CD14-positive monocyte (primary cell): ENCODE data around the gene CYB5A. TPM values are rescaled to one million over a fixed set of nuclear protein-coding genes. Genes with fewer than 3 reads are reported as not detected.

ENCODE experiments used
- DNase-seq, 3 donors: peaks; one replicate each; pipeline ENCODE4 v3.0.0-alpha.2; 2011 to 2022
- H2AFZ ChIP-seq: 2 replicates; pipeline ENCODE4 v1.6.0; 2012; ENCODE audit warnings: mild to moderate bottlenecking, low read depth, low read length, inconsistent platforms; ENCODE audit not compliant: insufficient read depth, poor library complexity, severe bottlenecking
- H3K27ac ChIP-seq, 2 donors: 1 replicate in 1 of 2; 2 replicates in 1 of 2; pipeline ENCODE4 v1.5.1; 2012 to 2013; ENCODE audit warnings: low read length in 2 of 2, control low read depth in 1 of 2, inconsistent platforms in 1 of 2, low read depth in 1 of 2, mild to moderate bottlenecking in 1 of 2
- H3K27me3 ChIP-seq, 2 donors: one replicate each; pipeline versions ENCODE4 v1.6.0 to v1.6.1; 2011 to 2013; ENCODE audit warnings: low read length in 2 of 2; ENCODE audit not compliant: control insufficient read depth in 2 of 2, insufficient read depth in 2 of 2
- H3K36me3 ChIP-seq, 2 donors: replicated peaks in 1 of 2; 1 replicate in 1 of 2; 2 replicates in 1 of 2; pipeline versions ENCODE4 v1.5.1 to v1.6.1; 2012 to 2013; ENCODE audit warnings: low read length in 2 of 2, control low read depth in 1 of 2, inconsistent platforms in 1 of 2, mild to moderate bottlenecking in 1 of 2; ENCODE audit not compliant: insufficient read depth in 2 of 2, control insufficient read depth in 1 of 2
- H3K4me1 ChIP-seq, 2 donors: 1 replicate in 1 of 2; 2 replicates in 1 of 2; pipeline versions ENCODE4 v1.5.1 to v1.6.1; 2012 to 2013; ENCODE audit warnings: low read length in 2 of 2, control low read depth in 1 of 2, inconsistent platforms in 1 of 2, mild to moderate bottlenecking in 1 of 2, moderate library complexity in 1 of 2; ENCODE audit not compliant: insufficient read depth in 2 of 2, control insufficient read depth in 1 of 2
- H3K4me2 ChIP-seq: replicated peaks from 2 replicates; pipeline ENCODE3; 2012; ENCODE audit warnings: low read length, moderate library complexity, mild to moderate bottlenecking; ENCODE audit not compliant: poor library complexity, severe bottlenecking; ENCODE audit errors: extremely low read depth
- H3K4me3 ChIP-seq, 3 experiments: fragments of 200-600 bp in 1 of 3; sonication (generic) in 1 of 3; replicated peaks in 1 of 3; 1 replicate in 2 of 3; 2 replicates in 1 of 3; pipeline ENCODE4 v1.5.1; 2011 to 2013; ENCODE audit warnings: low read length in 3 of 3, mild to moderate bottlenecking in 3 of 3, control low read depth in 2 of 3, low read depth in 2 of 3, inconsistent platforms in 1 of 3, moderate library complexity in 1 of 3
- H3K79me2 ChIP-seq: 2 replicates; pipeline ENCODE4 v1.6.0; 2012; ENCODE audit warnings: mild to moderate bottlenecking, control low read depth, inconsistent platforms, low read length, moderate library complexity; ENCODE audit not compliant: insufficient read depth
- H3K9ac ChIP-seq: 2 replicates; pipeline ENCODE4 v1.6.0; 2017; ENCODE audit warnings: low read length, mild to moderate bottlenecking; ENCODE audit not compliant: insufficient read depth, poor library complexity, severe bottlenecking
- H3K9me3 ChIP-seq, 2 donors: replicated peaks in 1 of 2; 1 replicate in 1 of 2; 2 replicates in 1 of 2; pipeline versions ENCODE4 v1.5.1 to v1.6.1; 2012 to 2013; ENCODE audit warnings: low read length in 2 of 2, control low read depth in 1 of 2; ENCODE audit not compliant: control insufficient read depth in 1 of 2, insufficient read depth in 1 of 2
- H4K20me1 ChIP-seq: 2 replicates; pipeline ENCODE4 v1.6.0; 2012; ENCODE audit warnings: mild to moderate bottlenecking, low read length, control low read depth, moderate library complexity; ENCODE audit not compliant: insufficient read depth
- H3K27ac Mint-ChIP-seq, 7 donors: one replicate each; pipeline ENCODE4 v1.8.0; 2020; ENCODE audit warnings: mild to moderate bottlenecking in 7 of 7, mixed read lengths in 7 of 7, moderate library complexity in 6 of 7, inconsistent platforms in 2 of 7
- H3K27me3 Mint-ChIP-seq, 3 donors: one replicate each; pipeline ENCODE4 v1.8.0; 2021 to 2022; ENCODE audit warnings: low read depth in 3 of 3, mild to moderate bottlenecking in 3 of 3, mixed read lengths in 3 of 3, moderate library complexity in 3 of 3, inconsistent platforms in 1 of 3
- H3K36me3 Mint-ChIP-seq, 2 donors: one replicate each; pipeline ENCODE4 v1.8.0; 2020; ENCODE audit warnings: mixed read lengths in 2 of 2, inconsistent platforms in 1 of 2, mild to moderate bottlenecking in 1 of 2
- H3K4me1 Mint-ChIP-seq: one replicate; pipeline ENCODE4 v1.8.0; 2020; ENCODE audit warnings: mild to moderate bottlenecking, mixed read lengths
- H3K4me3 Mint-ChIP-seq, 2 donors: one replicate each; pipeline ENCODE4 v1.8.0; 2020; ENCODE audit warnings: mild to moderate bottlenecking in 2 of 2, mixed read lengths in 2 of 2, moderate library complexity in 1 of 2
- H3K9me3 Mint-ChIP-seq, 7 donors: one replicate each; pipeline ENCODE4 v1.8.0; 2020 to 2022; ENCODE audit warnings: mixed read lengths in 7 of 7, mild to moderate bottlenecking in 6 of 7, moderate library complexity in 6 of 7, inconsistent platforms in 2 of 7
- WGBS: methylation state at CpG from one replicate; pipeline ENCODE4 v1.1.5; 2013; ENCODE audit warnings: missing lambda C conversion rate; ENCODE audit not compliant: insufficient coverage; 5-methylcytosine and 5-hydroxymethylcytosine counted together
- intact Hi-C, 2 donors: fragments of 100-400 bp; cut with micrococcal nuclease; formaldehyde crosslinking; loops; one replicate each; pipeline versions ENCODE4 v1.15.0 to v1.15.1; 2023
- polyA plus RNA-seq, 3 donors: library from polyadenylated mRNA; depleted of rRNA in 1 of 3; unstranded in 2 of 3; stranded (reverse) in 1 of 3; fragments of 300-500 nt in 2 of 3; fragments of >200 nt in 1 of 3; fragmentation: Illumina TruSeq in 2 of 3; gene quantifications; 1 replicate in 2 of 3; 2 replicates in 1 of 3; pipeline ENCODE4 v1.2.3, GENCODE V29; 2012 to 2021
- TF ChIP-seq, protein P1 (sequence below): fragments of 200-600 bp; IDR thresholded peaks from one replicate; pipeline ENCODE4 v1.8.0; 2022; ENCODE audit warnings: antibody characterized with exemption, mild to moderate bottlenecking

CYB5A gene
- polyA plus RNA-seq, 3 donors: 19.0 to 27.6 (median 22.4) TPM

DNA sequence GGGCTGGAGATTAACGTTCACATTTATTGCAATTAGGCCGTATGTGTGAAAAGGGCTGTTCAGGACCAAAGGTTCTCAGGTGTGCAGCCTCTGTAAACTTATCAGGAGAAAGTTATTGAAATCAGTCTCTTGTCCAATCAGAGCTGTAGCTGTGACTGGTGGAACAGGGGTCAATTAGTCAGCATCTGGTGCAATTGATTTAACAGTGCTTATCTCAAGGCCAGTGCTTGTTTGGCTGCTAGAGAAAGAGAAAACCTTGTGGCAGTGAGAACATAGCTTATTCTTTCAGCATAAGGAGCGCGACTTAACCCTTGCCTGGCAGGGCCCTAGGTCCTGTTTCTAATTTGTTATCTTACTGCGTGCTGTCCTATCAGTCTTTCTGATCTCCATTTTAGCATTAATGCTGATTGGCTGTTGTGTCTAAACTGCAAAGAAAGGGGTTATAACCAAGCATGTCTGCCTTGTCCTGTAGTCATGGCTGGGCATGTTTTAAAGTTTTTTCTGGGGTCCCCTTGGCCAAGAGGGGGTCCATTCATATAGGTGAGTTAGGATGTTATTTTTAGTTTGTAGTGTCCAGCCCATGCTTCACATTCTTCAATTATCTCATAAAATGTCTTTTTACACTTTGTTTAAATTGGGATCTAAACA is 66.4 kb downstream of the CYB5A start:
- no peaks in the 10 kb centered on the region for H3K36me3 ChIP-seq
- intact Hi-C loops: no loop called here
- Mint-ChIP-seq H3K27me3 (peaks cover 0 to 2% (median 0%) of the 10 kb centered on the region in 3 donors), H3K4me3 (no peak overlapping the region), H3K36me3 (no peaks in the 10 kb centered on the region), H3K27ac (no peak overlapping the region), H3K9me3 (peaks cover 0 to 9% (median 4%) of the 10 kb centered on the region in 7 donors), H3K4me1 (no peaks in the 10 kb centered on the region)
- no peaks in the 10 kb centered on the region for H3K4me1 ChIP-seq
- no peak overlapping the region for H3K27ac ChIP-seq
- H4K20me1 ChIP-seq: no peaks in the 10 kb centered on the region
- no peak overlapping the region for H3K9ac ChIP-seq
- WGBS: 88% methylated on average over 4 of the region's 5 CpGs
- TF ChIP-seq, protein P1, sequence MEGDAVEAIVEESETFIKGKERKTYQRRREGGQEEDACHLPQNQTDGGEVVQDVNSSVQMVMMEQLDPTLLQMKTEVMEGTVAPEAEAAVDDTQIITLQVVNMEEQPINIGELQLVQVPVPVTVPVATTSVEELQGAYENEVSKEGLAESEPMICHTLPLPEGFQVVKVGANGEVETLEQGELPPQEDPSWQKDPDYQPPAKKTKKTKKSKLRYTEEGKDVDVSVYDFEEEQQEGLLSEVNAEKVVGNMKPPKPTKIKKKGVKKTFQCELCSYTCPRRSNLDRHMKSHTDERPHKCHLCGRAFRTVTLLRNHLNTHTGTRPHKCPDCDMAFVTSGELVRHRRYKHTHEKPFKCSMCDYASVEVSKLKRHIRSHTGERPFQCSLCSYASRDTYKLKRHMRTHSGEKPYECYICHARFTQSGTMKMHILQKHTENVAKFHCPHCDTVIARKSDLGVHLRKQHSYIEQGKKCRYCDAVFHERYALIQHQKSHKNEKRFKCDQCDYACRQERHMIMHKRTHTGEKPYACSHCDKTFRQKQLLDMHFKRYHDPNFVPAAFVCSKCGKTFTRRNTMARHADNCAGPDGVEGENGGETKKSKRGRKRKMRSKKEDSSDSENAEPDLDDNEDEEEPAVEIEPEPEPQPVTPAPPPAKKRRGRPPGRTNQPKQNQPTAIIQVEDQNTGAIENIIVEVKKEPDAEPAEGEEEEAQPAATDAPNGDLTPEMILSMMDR: no peak
- no peak overlapping the region for H3K4me3 ChIP-seq
- H3K79me2 ChIP-seq: no peaks in the 10 kb centered on the region
- no peak for DNase-seq
- H3K4me2 ChIP-seq: no peak overlapping the region
- H2AFZ ChIP-seq: no peak overlapping the region
- H3K9me3 ChIP-seq: no peaks in the 10 kb centered on the region
- H3K27me3 ChIP-seq: no peaks in the 10 kb centered on the region

DNA sequence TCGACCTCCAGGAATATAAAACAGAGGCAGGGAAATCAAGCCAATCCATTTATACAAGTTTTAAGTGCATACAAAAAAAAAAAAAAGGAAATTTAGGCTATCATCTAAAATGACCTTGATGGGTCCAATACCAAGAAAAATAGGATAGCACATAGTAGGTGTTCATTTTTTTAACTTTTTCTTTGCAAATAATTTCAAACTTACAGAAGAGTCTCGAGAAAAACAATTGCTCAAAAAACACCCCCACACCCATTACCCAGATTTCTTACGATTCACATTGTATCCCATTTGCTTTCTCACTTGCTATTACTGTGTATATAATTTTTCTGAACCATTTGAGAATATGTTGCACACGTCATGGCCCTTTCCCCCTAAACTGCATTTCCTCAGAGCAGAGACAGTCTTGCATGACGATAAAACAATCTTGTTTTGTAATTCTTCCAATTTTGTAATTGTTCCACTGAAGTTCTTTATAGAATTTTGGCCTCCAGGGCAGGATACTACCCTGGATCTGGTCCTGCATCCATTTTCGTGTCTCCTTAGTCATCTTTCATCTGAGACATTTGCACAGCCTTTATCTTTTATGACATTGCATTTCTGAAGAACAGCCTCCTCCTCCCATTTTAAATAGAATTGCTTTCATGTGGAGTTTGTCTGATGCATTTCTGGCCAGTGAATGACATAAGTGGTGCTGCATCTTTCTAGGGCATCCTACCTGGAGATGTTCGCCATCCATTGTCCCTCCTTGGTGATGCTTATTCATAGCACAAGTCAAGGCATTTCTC is 68.9 kb downstream of the CYB5A start:
- H3K4me3 ChIP-seq: no peak overlapping the region
- TF ChIP-seq, protein P1: no peak
- Mint-ChIP-seq H3K36me3 (no peaks in the 10 kb centered on the region), H3K27ac (no peak overlapping the region), H3K9me3 (peaks cover 0 to 10% (median 6%) of the 10 kb centered on the region in 7 donors), H3K4me1 (no peaks in the 10 kb centered on the region), H3K4me3 (no peak overlapping the region), H3K27me3 (peaks cover 0 to 3% (median 0%) of the 10 kb centered on the region in 3 donors)
- no peak overlapping the region for H3K9ac ChIP-seq
- no peaks in the 10 kb centered on the region for H3K4me1 ChIP-seq
- H4K20me1 ChIP-seq: no peaks in the 10 kb centered on the region
- DNase-seq: no peak
- WGBS: 92% methylated on average over 2 of the region's 7 CpGs
- H3K27ac ChIP-seq: no peak overlapping the region
- H2AFZ ChIP-seq: no peak overlapping the region
- H3K36me3 ChIP-seq: no peaks in the 10 kb centered on the region
- H3K27me3 ChIP-seq: no peaks in the 10 kb centered on the region
- no peaks in the 10 kb centered on the region for H3K79me2 ChIP-seq
- H3K9me3 ChIP-seq: no peaks in the 10 kb centered on the region
- no peak overlapping the region for H3K4me2 ChIP-seq
- intact Hi-C loops: no loop called here
